Ishikawa (cell line): Measurements from ENCODE around the gene TMEM269.

ENCODE experiments used
- CEBPB ChIP-seq: IDR thresholded peaks from 2 replicates; pipeline ENCODE4 v1.6.1; 2012
- CREB1 ChIP-seq: IDR thresholded peaks from 2 replicates; pipeline ENCODE4 v1.6.1; 2012; ENCODE audit warnings: low read depth
- EGR1 ChIP-seq: IDR thresholded peaks from 2 replicates; pipeline ENCODE4 v1.6.1; 2012
- EP300 ChIP-seq: IDR thresholded peaks from 2 replicates; pipeline ENCODE4 v1.6.1; 2012; ENCODE audit warnings: borderline replicate concordance
- FOXM1 ChIP-seq: IDR thresholded peaks from 2 replicates; pipeline ENCODE4 v1.6.1; 2012; ENCODE audit warnings: low read depth, borderline replicate concordance
- NFIC ChIP-seq: IDR thresholded peaks from 2 replicates; pipeline ENCODE4 v1.6.1; 2012
- RAD21 ChIP-seq: IDR thresholded peaks from 2 replicates; pipeline ENCODE4 v1.6.1; 2012; ENCODE audit warnings: low read depth
- TAF1 ChIP-seq: IDR thresholded peaks from 2 replicates; pipeline ENCODE4 v1.6.1; 2012; ENCODE audit warnings: low read depth, mild to moderate bottlenecking
- TCF12 ChIP-seq: IDR thresholded peaks from 2 replicates; pipeline ENCODE4 v1.6.1; 2012; ENCODE audit warnings: low read depth
- TEAD4 ChIP-seq: IDR thresholded peaks from 2 replicates; pipeline ENCODE4 v1.6.1; 2012
- YY1 ChIP-seq: IDR thresholded peaks from 2 replicates; pipeline ENCODE4 v1.6.1; 2012; ENCODE audit warnings: low read depth
- ZBTB7A ChIP-seq: IDR thresholded peaks from 2 replicates; pipeline ENCODE4 v1.6.1; 2012; ENCODE audit warnings: low read depth
- TF ChIP-seq, protein P1 (sequence below): IDR thresholded peaks from 2 replicates; pipeline ENCODE4 v1.6.1; 2012
- TF ChIP-seq, protein P2 (sequence below): IDR thresholded peaks from 2 replicates; pipeline ENCODE4 v1.6.1; 2012
- TF ChIP-seq, protein P3 (sequence below): IDR thresholded peaks from 2 replicates; pipeline ENCODE4 v1.6.1; 2012; ENCODE audit warnings: low read depth, mild to moderate bottlenecking

The TMEM269 gene, protein sequence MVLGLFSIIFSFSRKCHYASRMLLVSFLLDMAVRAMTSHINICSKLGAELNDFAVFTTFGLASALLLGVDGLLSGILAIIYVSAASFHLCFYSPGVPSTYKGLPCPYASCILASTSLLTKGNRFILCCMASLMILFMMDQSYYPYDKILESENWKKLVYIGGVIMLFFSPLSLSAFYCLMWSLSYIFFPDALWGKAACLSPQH

DNA sequence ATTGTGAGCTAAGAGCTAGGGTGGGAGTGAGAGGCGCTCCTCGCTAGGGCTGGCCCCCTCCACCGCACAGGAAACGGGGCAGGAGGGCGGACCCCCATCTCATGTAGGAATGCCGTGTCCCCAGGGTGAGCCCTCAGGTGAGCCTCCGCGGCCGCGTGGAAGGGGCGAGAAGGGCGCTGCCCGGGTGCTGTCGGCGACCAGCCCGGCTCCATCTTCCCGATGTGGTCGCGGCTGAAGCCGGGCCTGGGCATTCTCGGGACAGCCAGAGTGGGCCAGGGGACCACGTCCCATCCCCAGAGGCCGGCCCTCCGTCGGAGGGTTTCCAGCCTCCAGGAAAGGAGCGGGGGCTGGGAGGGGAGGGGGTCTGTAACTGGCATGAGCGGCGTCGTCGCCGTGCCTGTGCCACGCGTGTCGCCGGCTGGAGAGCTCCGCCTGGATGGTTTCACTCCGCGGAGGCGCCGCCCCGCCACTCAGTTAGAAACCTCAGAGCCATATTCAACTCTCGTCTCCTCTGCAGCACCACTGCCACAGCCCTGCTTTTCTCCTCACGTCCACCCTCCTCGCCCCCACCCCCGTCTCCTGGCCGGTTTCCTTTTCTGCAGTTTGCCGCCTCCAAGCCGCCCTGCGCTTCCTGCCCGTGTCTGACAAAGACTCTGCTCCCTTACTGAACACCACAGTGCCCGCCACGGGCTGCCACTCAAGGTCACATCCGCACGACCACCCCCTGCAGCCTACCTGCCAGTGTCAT is at the start of gene TMEM269:
Gene TMEM269, plus strand, starts transcription at position 46 of the 748 bp plus-strand sequence. CDS start 4,903 bp downstream, outside the sequence.
- TF ChIP-seq, protein P1, sequence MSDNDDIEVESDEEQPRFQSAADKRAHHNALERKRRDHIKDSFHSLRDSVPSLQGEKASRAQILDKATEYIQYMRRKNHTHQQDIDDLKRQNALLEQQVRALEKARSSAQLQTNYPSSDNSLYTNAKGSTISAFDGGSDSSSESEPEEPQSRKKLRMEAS = no peak
- TF ChIP-seq ZBTB7A (no peak), TAF1 (no peak), TEAD4 (no peak), YY1 (no peak)
- TF ChIP-seq, protein P2, sequence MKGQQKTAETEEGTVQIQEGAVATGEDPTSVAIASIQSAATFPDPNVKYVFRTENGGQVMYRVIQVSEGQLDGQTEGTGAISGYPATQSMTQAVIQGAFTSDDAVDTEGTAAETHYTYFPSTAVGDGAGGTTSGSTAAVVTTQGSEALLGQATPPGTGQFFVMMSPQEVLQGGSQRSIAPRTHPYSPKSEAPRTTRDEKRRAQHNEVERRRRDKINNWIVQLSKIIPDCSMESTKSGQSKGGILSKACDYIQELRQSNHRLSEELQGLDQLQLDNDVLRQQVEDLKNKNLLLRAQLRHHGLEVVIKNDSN = no peak

DNA sequence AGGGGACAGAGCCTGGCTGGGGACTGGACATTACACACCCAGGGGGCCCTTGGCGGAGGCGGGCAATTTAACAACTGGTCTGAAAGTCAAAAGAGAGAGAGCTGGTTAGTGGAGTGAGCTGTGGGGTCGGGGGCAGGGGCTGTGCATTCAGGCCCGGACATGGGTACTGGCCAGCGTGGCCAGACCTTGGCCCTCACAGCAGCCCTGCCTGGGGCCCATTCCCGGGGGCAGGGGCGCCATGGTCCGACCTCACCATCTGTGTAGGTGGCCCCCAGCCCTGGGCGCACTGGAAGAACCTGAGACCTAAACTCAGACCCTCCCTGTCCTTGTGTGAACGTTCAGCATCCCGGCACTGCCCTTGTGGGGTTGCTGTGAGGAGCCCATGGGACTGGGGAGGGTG is 49.7 kb upstream of the TMEM269 start:
- TF ChIP-seq TCF12 (no peak), ZBTB7A (no peak), CREB1 (no peak), FOXM1 (no peak), YY1 (no peak), TAF1 (no peak)

DNA sequence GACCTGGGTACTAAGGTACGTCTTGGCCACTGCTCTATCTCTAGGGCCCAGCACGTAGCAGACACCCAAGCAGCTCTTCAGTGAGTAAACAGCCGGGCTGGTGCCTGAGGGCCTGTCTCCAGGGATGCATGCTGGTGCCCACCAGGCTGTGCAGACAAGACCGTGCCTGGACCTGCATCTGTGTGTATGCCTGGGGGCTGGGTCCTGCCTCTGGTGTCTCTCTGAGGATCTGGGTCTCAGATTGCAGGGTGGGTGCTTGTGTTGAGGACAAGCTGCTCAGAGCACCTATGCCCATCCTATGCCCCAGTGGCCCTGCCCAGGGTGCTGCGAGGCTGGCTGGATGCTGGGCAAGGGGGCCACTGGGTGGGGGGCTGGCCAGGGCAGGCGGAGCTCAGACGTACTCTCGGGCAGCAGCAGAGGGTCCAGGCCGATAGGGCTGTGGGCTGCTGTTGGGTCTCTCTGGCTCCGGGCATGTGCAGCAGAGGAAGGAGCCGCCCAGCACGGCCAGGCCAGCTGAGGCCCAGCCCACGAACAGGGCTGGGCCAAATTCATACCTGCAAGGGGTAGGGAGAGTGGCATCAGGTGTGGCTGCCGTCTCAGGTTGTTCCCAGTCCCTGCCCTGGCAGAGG is 49.2 kb upstream of the TMEM269 start:
- TF ChIP-seq FOXM1 (no peak), EGR1 (no peak), NFIC (no peak), CEBPB (no peak), EP300 (no peak), RAD21 (no peak), TCF12 (no peak), ZBTB7A (no peak), TAF1 (no peak), YY1 (no peak), CREB1 (no peak)
- TF ChIP-seq, protein P2 = no peak
- TF ChIP-seq, protein P3, sequence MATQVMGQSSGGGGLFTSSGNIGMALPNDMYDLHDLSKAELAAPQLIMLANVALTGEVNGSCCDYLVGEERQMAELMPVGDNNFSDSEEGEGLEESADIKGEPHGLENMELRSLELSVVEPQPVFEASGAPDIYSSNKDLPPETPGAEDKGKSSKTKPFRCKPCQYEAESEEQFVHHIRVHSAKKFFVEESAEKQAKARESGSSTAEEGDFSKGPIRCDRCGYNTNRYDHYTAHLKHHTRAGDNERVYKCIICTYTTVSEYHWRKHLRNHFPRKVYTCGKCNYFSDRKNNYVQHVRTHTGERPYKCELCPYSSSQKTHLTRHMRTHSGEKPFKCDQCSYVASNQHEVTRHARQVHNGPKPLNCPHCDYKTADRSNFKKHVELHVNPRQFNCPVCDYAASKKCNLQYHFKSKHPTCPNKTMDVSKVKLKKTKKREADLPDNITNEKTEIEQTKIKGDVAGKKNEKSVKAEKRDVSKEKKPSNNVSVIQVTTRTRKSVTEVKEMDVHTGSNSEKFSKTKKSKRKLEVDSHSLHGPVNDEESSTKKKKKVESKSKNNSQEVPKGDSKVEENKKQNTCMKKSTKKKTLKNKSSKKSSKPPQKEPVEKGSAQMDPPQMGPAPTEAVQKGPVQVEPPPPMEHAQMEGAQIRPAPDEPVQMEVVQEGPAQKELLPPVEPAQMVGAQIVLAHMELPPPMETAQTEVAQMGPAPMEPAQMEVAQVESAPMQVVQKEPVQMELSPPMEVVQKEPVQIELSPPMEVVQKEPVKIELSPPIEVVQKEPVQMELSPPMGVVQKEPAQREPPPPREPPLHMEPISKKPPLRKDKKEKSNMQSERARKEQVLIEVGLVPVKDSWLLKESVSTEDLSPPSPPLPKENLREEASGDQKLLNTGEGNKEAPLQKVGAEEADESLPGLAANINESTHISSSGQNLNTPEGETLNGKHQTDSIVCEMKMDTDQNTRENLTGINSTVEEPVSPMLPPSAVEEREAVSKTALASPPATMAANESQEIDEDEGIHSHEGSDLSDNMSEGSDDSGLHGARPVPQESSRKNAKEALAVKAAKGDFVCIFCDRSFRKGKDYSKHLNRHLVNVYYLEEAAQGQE = no peak
- TF ChIP-seq, protein P1 = no peak

DNA sequence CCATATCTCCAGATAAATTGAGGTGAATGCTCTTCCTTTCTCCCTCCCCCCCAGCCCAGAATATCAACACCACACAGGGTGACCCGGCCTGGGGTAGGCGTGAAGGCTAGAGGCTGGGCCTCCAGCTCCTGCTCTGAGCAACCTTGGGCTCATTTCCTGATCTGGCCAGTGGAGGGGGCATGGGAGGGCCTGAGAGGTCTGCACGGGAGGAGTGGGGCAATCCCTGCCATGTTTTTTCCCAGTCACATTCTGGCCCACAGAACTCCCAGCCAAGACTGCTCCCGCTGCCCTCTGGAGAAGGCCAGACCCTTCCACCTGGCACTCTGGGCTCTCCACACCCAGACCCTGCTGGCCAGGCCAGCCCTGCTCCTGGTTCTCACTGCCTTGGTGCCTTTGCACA is 48.6 kb upstream of the TMEM269 start:
- TF ChIP-seq RAD21 (no peak), EP300 (no peak), TCF12 (no peak)

DNA sequence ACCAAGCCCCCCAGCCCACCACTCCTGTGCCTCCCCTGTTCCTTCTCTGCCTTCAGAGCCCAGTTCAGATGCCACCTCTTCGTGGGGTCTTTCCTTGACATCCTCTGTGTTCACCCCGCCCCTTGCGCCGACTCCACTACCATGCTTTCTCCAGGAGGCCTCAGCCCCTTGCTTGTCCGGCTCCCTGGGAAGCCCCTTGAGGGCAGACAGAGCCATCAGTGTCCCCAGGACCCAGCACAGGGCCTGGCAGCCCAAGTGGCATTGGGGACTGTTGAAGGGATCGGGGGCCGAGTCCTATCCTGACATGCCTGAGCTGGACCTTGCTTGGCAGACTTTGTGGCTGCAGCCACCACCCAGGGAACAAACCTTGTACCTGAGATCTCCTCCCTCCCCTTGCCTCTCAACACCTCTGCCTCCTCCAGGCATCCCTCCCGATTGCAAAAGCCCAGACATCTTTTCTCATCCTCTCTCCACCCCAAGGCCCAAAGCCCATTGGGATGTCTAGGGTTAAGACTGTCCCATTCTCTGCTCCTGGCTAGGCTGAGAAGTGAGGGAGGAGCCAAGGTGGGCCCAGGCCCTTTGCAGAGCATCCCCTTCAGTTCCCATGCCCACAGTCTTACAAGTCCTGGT is 48.1 kb upstream of the TMEM269 start:
- TF ChIP-seq CEBPB (no peak), FOXM1 (no peak), EGR1 (no peak), RAD21 (no peak), TAF1 (no peak), TCF12 (no peak), YY1 (no peak), EP300 (no peak), TEAD4 (no peak), NFIC (no peak), ZBTB7A (no peak), CREB1 (no peak)
- TF ChIP-seq, protein P3 = no peak
- TF ChIP-seq, protein P1 = no peak
- TF ChIP-seq, protein P2 = no peak
